Neutrophil (primary cell): ENCODE results near the gene TM9SF2.
A peak's percentile ranks its signal among the peaks of the same experiment; 100 is the strongest.
"Not testable (repeated sequence)": the region's sequence is repeated elsewhere in the genome, so short reads cannot be mapped to it uniquely, and the experiment has no call there.

Experiments used
- H3K27ac ChIP-seq: fragments of 200-600 bp; sonication (generic); 2 replicates; pipeline ENCODE4 v1.5.1; 2016; ENCODE audit warnings: mild to moderate bottlenecking, moderate library complexity
- H3K27me3 ChIP-seq: fragments of 200-600 bp; sonication (generic); 2 replicates; pipeline ENCODE4 v1.6.0; 2016; ENCODE audit warnings: mild to moderate bottlenecking
- H3K36me3 ChIP-seq: fragments of 200-600 bp; sonication (generic); 2 replicates; pipeline ENCODE4 v1.5.1; 2017
- H3K4me1 ChIP-seq, 2 experiments: fragments of 200-600 bp in 1 of 2; sonication (generic) in 1 of 2; 1 replicate in 1 of 2; 2 replicates in 1 of 2; pipeline versions ENCODE4 v1.5.1 to v1.6.1; 2013 to 2016; ENCODE audit warnings: low read depth in 1 of 2, low read length in 1 of 2, mild to moderate bottlenecking in 1 of 2, moderate library complexity in 1 of 2; ENCODE audit not compliant: control insufficient read depth in 1 of 2, insufficient read depth in 1 of 2
- H3K4me3 ChIP-seq, 2 experiments: fragments of 200-600 bp in 1 of 2; sonication (generic) in 1 of 2; 1 replicate in 1 of 2; 2 replicates in 1 of 2; pipeline ENCODE4 v1.5.1; 2013 to 2016; ENCODE audit warnings: low read depth in 1 of 2, low read length in 1 of 2, mild to moderate bottlenecking in 1 of 2, moderate library complexity in 1 of 2
- H3K9me3 ChIP-seq: fragments of 200-600 bp; sonication (generic); 2 replicates; pipeline ENCODE4 v1.5.1; 2016
- CTCF ChIP-seq: fragments of 200-600 bp; sonication (generic); IDR thresholded peaks from 2 replicates; pipeline ENCODE4 v1.5.1; 2016; ENCODE audit warnings: antibody characterized with exemption

The TM9SF2 gene

GRCh38 chr13:99501184-99501847 lies at the start of gene TM9SF2:
TM9SF2 (plus strand) TSS chr13:99501472; CDS start chr13:99501607, 135 bp downstream.
- Histone ChIP-seq H3K9me3 (no peaks in the 10 kb centered on the region), H3K4me3 (peak within 1 kb of the TSS; percentile 87 to 96), H3K4me1 (peaks cover 88 to 92% of the 10 kb centered on the region in 2 experiments), H3K36me3 (no peaks in the 10 kb centered on the region), H3K27ac (peak within 1 kb of the TSS; percentile 97), H3K27me3 (no peaks in the 10 kb centered on the region)
- no peak for TF ChIP-seq CTCF

GRCh38 chr13:99454518-99455183 lies 46.6 kb upstream of the TM9SF2 start:
- no peaks in the 10 kb centered on the region for H3K27me3 ChIP-seq
- no peak for TF ChIP-seq CTCF
- H3K36me3 ChIP-seq: no peaks in the 10 kb centered on the region
- H3K9me3 ChIP-seq: no peaks in the 10 kb centered on the region
- no peak overlapping the region for H3K27ac ChIP-seq
- H3K4me3 ChIP-seq: no peak overlapping the region
- no peaks in the 10 kb centered on the region for H3K4me1 ChIP-seq

- H3K27me3 ChIP-seq: no peaks in the 10 kb centered on the region
- no peak overlapping the region for H3K27ac ChIP-seq
- H3K4me3 ChIP-seq: no peak overlapping the region
- H3K4me1 ChIP-seq: peaks cover 33 to 36% of the 10 kb centered on the region in 2 experiments
- H3K36me3 ChIP-seq: no peaks in the 10 kb centered on the region
- TF ChIP-seq CTCF: no peak
- no peaks in the 10 kb centered on the region for H3K9me3 ChIP-seq
These were observed 42.0 kb upstream of the TM9SF2 start for GRCh38 chr13:99459099-99459850.

- H3K36me3 ChIP-seq, H3K9me3 ChIP-seq, H3K27me3 ChIP-seq: not testable (repeated sequence)
- Histone ChIP-seq H3K4me1 (peaks cover 47 to 49% of the 10 kb centered on the region in 2 experiments), H3K27ac (peak overlapping the region; percentile 81), H3K4me3 (peak overlapping the region in 1 of 2 experiments; percentile 19)
These were observed 40.5 kb upstream of the TM9SF2 start for GRCh38 chr13:99460802-99461201.

- H3K4me3 ChIP-seq: peak overlapping the region in 1 of 2 experiments; percentile 15
- no peaks in the 10 kb centered on the region for H3K9me3 ChIP-seq
- peak overlapping the region; percentile 83 for H3K27ac ChIP-seq
- H3K36me3 ChIP-seq: no peaks in the 10 kb centered on the region
- TF ChIP-seq CTCF: no peak
- no peaks in the 10 kb centered on the region for H3K27me3 ChIP-seq
- peaks cover 51 to 53% of the 10 kb centered on the region in 2 experiments for H3K4me1 ChIP-seq
These were observed 37.5 kb upstream of the TM9SF2 start for GRCh38 chr13:99463646-99464397.
